ENCODE measurements around the gene XYLT1.

DNA sequence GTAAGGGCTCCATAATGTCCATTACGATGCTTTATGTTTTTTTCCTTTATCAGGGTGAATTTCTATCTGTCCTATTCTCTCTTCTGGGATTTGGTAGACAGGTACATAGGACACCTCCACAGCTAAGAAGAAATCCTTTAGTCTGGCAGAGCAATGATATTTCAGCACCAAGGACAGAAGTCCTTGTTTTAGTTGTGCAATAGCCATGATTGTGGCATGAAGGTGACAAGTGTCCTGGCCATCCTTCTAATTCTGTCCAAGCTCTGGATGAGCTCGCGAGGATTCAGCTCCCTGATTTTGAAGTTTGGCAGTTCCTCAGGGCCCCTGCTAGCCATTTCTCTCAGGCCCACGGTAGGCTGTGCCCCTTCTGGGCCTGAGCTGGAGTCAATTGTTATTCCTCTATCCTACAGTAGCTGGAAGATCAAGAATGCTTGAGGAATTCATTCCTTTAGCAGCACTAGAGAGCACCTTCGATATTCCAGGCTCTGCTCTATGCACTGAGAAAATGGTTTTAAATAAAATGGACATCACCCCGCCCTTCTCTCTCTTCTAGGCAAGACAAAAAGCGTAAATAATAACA is 320.8 kb downstream of the XYLT1 start:
- TF ChIP-seq, protein P1, sequence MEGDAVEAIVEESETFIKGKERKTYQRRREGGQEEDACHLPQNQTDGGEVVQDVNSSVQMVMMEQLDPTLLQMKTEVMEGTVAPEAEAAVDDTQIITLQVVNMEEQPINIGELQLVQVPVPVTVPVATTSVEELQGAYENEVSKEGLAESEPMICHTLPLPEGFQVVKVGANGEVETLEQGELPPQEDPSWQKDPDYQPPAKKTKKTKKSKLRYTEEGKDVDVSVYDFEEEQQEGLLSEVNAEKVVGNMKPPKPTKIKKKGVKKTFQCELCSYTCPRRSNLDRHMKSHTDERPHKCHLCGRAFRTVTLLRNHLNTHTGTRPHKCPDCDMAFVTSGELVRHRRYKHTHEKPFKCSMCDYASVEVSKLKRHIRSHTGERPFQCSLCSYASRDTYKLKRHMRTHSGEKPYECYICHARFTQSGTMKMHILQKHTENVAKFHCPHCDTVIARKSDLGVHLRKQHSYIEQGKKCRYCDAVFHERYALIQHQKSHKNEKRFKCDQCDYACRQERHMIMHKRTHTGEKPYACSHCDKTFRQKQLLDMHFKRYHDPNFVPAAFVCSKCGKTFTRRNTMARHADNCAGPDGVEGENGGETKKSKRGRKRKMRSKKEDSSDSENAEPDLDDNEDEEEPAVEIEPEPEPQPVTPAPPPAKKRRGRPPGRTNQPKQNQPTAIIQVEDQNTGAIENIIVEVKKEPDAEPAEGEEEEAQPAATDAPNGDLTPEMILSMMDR (IDR thresholded peaks at IDR 0.05) = no peak
- no peak for TF ChIP-seq POLR2A (IDR thresholded peaks at IDR 0.05)
